SK-N-SH treated with all-trans-retinoic acid at 6 μM for 48 hours (cell line): Measurements from ENCODE around the gene PTPRN2.

ENCODE experiments used
- ATAC-seq: fragments of 200-7000 bp; cut with Tn5 transposase; 3 replicates; pipeline ENCODE4 v1.9.1; 2020; ENCODE audit warnings: mild to moderate bottlenecking, moderate library complexity
- ARNTL ChIP-seq: fragments of 450-650 bp; formaldehyde crosslinking; IDR thresholded peaks from 2 replicates; pipeline ENCODE4 v1.5.0; 2020; ENCODE audit warnings: low read depth, mild to moderate bottlenecking, moderate library complexity, borderline replicate concordance
- BACH2 ChIP-seq: fragments of 250-450 bp; sonication (Bioruptor Pico); IDR thresholded peaks from 2 replicates; pipeline ENCODE4 v1.9.0; 2021; ENCODE audit warnings: mild to moderate bottlenecking, borderline replicate concordance
- CREB5 ChIP-seq: fragments of 250-450 bp; sonication (Bioruptor Pico); IDR thresholded peaks from 2 replicates; pipeline ENCODE4 v1.5.1; 2020; ENCODE audit warnings: low read depth, mild to moderate bottlenecking, moderate library complexity
- CSDC2 ChIP-seq: fragments of 250-450 bp; sonication (Bioruptor Pico); IDR thresholded peaks from 2 replicates; pipeline ENCODE4 v1.5.0; 2020; ENCODE audit warnings: mild to moderate bottlenecking, moderate library complexity
- CSRNP3 ChIP-seq: fragments of 250-450 bp; sonication (Bioruptor Pico); IDR thresholded peaks from 2 replicates; pipeline ENCODE4 v1.5.1; 2021; ENCODE audit warnings: mild to moderate bottlenecking, moderate library complexity
- ESRRG ChIP-seq: fragments of 250-450 bp; sonication (Bioruptor Pico); IDR thresholded peaks from 2 replicates; pipeline ENCODE4 v1.6.1; 2021; ENCODE audit warnings: mild to moderate bottlenecking
- GLIS3 ChIP-seq: fragments of 250-450 bp; sonication (Bioruptor Pico); IDR thresholded peaks from 2 replicates; pipeline ENCODE4 v1.5.0; 2020; ENCODE audit warnings: mild to moderate bottlenecking, moderate library complexity
- ISL1 ChIP-seq: fragments of 250-450 bp; sonication (Bioruptor Pico); IDR thresholded peaks from 2 replicates; pipeline ENCODE4 v2.1.2; 2022; ENCODE audit warnings: mild to moderate bottlenecking, moderate library complexity
- OSR1 ChIP-seq: fragments of 250-450 bp; sonication (Bioruptor Pico); IDR thresholded peaks from 2 replicates; pipeline ENCODE4 v1.8.0; 2022; ENCODE audit warnings: moderate library complexity, mild to moderate bottlenecking, inconsistent platforms
- PATZ1 ChIP-seq: fragments of 250-450 bp; sonication (Bioruptor Pico); IDR thresholded peaks from 2 replicates; pipeline ENCODE4 v1.8.0; 2020; ENCODE audit warnings: mild to moderate bottlenecking, moderate library complexity, borderline replicate concordance
- PPARA ChIP-seq: fragments of 250-450 bp; sonication (Bioruptor Pico); IDR thresholded peaks from 2 replicates; pipeline ENCODE4 v1.5.0; 2020; ENCODE audit warnings: mild to moderate bottlenecking, borderline replicate concordance
- RARB ChIP-seq: fragments of 250-450 bp; sonication (Bioruptor Pico); IDR thresholded peaks from 2 replicates; pipeline ENCODE4 v1.8.0; 2021; ENCODE audit warnings: mild to moderate bottlenecking, moderate library complexity
- SNAI2 ChIP-seq: fragments of 250-450 bp; sonication (Bioruptor Pico); IDR thresholded peaks from 2 replicates; pipeline ENCODE4 v1.5.0; 2020; ENCODE audit warnings: mild to moderate bottlenecking, moderate library complexity
- TCF4 ChIP-seq: fragments of 250-450 bp; sonication (Bioruptor Pico); IDR thresholded peaks from 2 replicates; pipeline ENCODE4 v1.8.0; 2021; ENCODE audit warnings: mild to moderate bottlenecking, moderate library complexity, borderline replicate concordance
- TOX ChIP-seq: fragments of 250-450 bp; sonication (Bioruptor Pico); IDR thresholded peaks from 2 replicates; pipeline ENCODE4 v1.8.0; 2021; ENCODE audit warnings: mild to moderate bottlenecking, moderate library complexity, borderline replicate concordance
- ZC3H10 ChIP-seq: fragments of 250-450 bp; sonication (Bioruptor Pico); IDR thresholded peaks from 2 replicates; pipeline ENCODE4 v1.5.1; 2021; ENCODE audit warnings: mild to moderate bottlenecking, moderate library complexity
- ZFP3 ChIP-seq: fragments of 250-450 bp; sonication (Bioruptor Pico); IDR thresholded peaks from 2 replicates; pipeline ENCODE4 v1.5.0; 2020; ENCODE audit warnings: mild to moderate bottlenecking, moderate library complexity
- ZFP30 ChIP-seq: fragments of 450-650 bp; formaldehyde crosslinking; IDR thresholded peaks from 2 replicates; pipeline ENCODE4 v1.5.0; 2022; ENCODE audit warnings: mild to moderate bottlenecking, moderate library complexity
- ZNF565 ChIP-seq: fragments of 450-650 bp; formaldehyde crosslinking; conservative IDR thresholded peaks from 2 replicates; pipeline ENCODE4 v1.5.0; 2020; ENCODE audit warnings: low read depth, mild to moderate bottlenecking, moderate library complexity
- ZNF70 ChIP-seq: fragments of 450-650 bp; formaldehyde crosslinking; IDR thresholded peaks from 2 replicates; pipeline ENCODE4 v1.5.0; 2020; ENCODE audit warnings: mild to moderate bottlenecking, moderate library complexity
- ZNF8 ChIP-seq: fragments of 450-650 bp; formaldehyde crosslinking; IDR thresholded peaks from 2 replicates; pipeline ENCODE4 v1.5.0; 2020; ENCODE audit warnings: mild to moderate bottlenecking, moderate library complexity
- TF ChIP-seq, protein P1 (sequence below): fragments of 250-450 bp; sonication (Bioruptor Pico); IDR thresholded peaks from 2 replicates; pipeline ENCODE4 v1.8.0; 2021; ENCODE audit warnings: low read depth, mild to moderate bottlenecking, moderate library complexity, borderline replicate concordance
- TF ChIP-seq, protein P2 (sequence below): fragments of 250-450 bp; sonication (Bioruptor Pico); IDR thresholded peaks from 2 replicates; pipeline ENCODE4 v1.5.0; 2020; ENCODE audit warnings: mild to moderate bottlenecking, moderate library complexity

PTPRN2 gene

DNA sequence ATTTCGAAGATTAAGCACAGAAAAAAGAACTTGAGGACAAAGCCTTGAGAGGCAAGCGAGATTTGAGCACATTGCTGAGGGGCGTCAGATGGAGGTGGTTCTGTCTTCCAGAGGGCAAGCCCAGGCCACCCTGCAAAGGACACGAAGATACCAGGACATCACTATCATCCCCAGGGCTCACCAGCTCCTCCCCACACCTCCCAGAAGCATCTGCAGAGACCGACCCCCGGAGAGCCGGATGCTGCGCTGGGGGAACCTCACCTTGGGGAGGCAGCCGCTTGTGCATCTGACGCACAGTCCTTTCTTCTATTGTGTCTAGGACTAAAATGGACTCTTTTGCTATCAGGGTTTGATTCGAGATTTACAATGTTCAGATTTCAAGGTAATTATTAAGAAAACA lies 991.2 kb downstream of the PTPRN2 start (continued):
- no peak for TF ChIP-seq CSRNP3 (CRISPR knock-in tag)
- TF ChIP-seq ZNF565 (CRISPR knock-in tag) = no peak

GRCh38 chr7:157596026-157596425 lies 991.6 kb downstream of the PTPRN2 start:
- no peak for TF ChIP-seq ZNF565 (CRISPR knock-in tag)
- TF ChIP-seq ZC3H10 = no peak
- no peak for TF ChIP-seq GLIS3 (CRISPR knock-in tag)
- no peak for TF ChIP-seq CREB5
- TF ChIP-seq ZNF70 (CRISPR knock-in tag) = no peak
- TF ChIP-seq RARB (CRISPR knock-in tag) = no peak
- TF ChIP-seq CSDC2 (CRISPR knock-in tag) = no peak
- no peak for TF ChIP-seq BACH2 (CRISPR knock-in tag)
- TF ChIP-seq TCF4 = no peak
- no peak for TF ChIP-seq ZFP30 (CRISPR knock-in tag)
- TF ChIP-seq ESRRG = no peak
- no peak for TF ChIP-seq ZFP3 (CRISPR knock-in tag)
- ATAC-seq = no peak

- TF ChIP-seq BACH2 (CRISPR knock-in tag) = no peak
- TF ChIP-seq ISL1 (CRISPR knock-in tag) = no peak
- TF ChIP-seq CREB5 = no peak
- no peak for TF ChIP-seq TOX (CRISPR knock-in tag)
- TF ChIP-seq ZNF565 (CRISPR knock-in tag) = no peak
- ATAC-seq = no peak
These were observed 992.4 kb downstream of the PTPRN2 start for GRCh38 chr7:157595086-157595855.

GRCh38 chr7:157594306-157594705 lies 993.3 kb downstream of the PTPRN2 start:
- no peak for ATAC-seq
- TF ChIP-seq PPARA (CRISPR knock-in tag) (no peak), CSRNP3 (CRISPR knock-in tag) (no peak), PATZ1 (CRISPR knock-in tag) (no peak), ARNTL (CRISPR knock-in tag) (no peak), ZNF8 (CRISPR knock-in tag) (no peak), OSR1 (CRISPR knock-in tag) (no peak), RARB (CRISPR knock-in tag) (no peak), ZNF70 (CRISPR knock-in tag) (no peak), BACH2 (CRISPR knock-in tag) (no peak), SNAI2 (CRISPR knock-in tag) (no peak), ZFP3 (CRISPR knock-in tag) (no peak), CREB5 (no peak), TCF4 (no peak)
- TF ChIP-seq, protein P1, sequence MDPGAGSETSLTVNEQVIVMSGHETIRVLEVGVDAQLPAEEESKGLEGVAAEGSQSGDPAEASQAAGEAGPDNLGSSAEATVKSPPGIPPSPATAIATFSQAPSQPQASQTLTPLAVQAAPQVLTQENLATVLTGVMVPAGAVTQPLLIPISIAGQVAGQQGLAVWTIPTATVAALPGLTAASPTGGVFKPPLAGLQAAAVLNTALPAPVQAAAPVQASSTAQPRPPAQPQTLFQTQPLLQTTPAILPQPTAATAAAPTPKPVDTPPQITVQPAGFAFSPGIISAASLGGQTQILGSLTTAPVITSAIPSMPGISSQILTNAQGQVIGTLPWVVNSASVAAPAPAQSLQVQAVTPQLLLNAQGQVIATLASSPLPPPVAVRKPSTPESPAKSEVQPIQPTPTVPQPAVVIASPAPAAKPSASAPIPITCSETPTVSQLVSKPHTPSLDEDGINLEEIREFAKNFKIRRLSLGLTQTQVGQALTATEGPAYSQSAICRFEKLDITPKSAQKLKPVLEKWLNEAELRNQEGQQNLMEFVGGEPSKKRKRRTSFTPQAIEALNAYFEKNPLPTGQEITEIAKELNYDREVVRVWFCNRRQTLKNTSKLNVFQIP = no peak
- TF ChIP-seq, protein P2, sequence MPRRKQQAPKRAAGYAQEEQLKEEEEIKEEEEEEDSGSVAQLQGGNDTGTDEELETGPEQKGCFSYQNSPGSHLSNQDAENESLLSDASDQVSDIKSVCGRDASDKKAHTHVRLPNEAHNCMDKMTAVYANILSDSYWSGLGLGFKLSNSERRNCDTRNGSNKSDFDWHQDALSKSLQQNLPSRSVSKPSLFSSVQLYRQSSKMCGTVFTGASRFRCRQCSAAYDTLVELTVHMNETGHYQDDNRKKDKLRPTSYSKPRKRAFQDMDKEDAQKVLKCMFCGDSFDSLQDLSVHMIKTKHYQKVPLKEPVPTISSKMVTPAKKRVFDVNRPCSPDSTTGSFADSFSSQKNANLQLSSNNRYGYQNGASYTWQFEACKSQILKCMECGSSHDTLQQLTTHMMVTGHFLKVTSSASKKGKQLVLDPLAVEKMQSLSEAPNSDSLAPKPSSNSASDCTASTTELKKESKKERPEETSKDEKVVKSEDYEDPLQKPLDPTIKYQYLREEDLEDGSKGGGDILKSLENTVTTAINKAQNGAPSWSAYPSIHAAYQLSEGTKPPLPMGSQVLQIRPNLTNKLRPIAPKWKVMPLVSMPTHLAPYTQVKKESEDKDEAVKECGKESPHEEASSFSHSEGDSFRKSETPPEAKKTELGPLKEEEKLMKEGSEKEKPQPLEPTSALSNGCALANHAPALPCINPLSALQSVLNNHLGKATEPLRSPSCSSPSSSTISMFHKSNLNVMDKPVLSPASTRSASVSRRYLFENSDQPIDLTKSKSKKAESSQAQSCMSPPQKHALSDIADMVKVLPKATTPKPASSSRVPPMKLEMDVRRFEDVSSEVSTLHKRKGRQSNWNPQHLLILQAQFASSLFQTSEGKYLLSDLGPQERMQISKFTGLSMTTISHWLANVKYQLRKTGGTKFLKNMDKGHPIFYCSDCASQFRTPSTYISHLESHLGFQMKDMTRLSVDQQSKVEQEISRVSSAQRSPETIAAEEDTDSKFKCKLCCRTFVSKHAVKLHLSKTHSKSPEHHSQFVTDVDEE (CRISPR knock-in tag) = no peak
